Brain pericyte (primary cell): ENCODE results near the gene ZDHHC8.

ENCODE experiments used
- DNase-seq: peaks from one replicate; pipeline ENCODE4 v3.0.0-alpha.2; 2012; ENCODE audit warnings: low read depth, low spot score

ZDHHC8 gene

GRCh38 chr22:20113551-20114310 is 17.9 kb upstream of the ZDHHC8 start:
- no peak for DNase-seq

- DNase-seq: no peak
Measured at GRCh38 chr22:20114506-20115475, 16.8 kb upstream of the ZDHHC8 start.

- no peak for DNase-seq
Measured at GRCh38 chr22:20115691-20116375, 15.8 kb upstream of the ZDHHC8 start, which contains the start of gene RANBP1. Gene RANBP1 (plus strand): TSS chr22:20116104. CDS start chr22:20116185, 81 bp downstream.

- DNase-seq: no peak
Measured at GRCh38 chr22:20116376-20116950, 15.1 kb upstream of the ZDHHC8 start.

GRCh38 chr22:20116951-20117632 is 14.5 kb upstream of the ZDHHC8 start, which contains the start of gene TRMT2A:
Gene TRMT2A (minus strand): TSS chr22:20117226. CDS start chr22:20116906, 320 bp downstream.
- peak; percentile 96 for DNase-seq

DNA sequence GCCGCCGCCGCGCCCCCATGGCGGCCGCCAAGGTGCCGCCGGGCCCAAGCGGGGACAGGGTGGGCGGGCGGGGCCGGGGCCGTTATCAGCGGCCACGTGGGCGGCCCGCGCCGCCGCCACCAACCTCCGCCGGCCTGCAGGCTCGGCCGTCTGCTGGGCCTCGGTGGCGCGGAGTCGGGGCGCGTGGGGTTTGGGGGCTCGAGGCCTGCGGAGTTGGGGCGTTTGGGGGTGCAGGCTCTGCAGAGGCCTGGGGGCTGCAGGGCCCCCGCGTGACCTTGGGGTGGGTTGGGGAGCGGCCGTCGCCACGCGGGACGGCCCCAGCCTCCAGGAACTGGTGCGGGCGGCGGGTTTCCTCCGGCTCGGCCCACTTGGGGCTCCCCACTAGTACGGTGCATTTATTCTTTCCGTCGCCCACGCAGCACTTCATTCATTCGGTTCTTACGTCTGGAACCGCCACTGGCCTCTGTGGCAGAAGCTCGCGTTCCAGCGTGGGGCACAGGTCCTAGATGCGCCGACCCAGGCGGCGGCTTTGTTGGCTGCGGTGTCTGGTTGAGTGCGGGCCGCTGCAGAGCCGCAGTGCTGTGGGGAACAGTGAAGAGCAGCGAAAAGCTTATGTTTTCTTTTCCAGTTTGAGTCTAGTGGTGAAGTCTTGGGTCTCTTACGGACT is 13.8 kb upstream of the ZDHHC8 start:
- no peak for DNase-seq

DNA sequence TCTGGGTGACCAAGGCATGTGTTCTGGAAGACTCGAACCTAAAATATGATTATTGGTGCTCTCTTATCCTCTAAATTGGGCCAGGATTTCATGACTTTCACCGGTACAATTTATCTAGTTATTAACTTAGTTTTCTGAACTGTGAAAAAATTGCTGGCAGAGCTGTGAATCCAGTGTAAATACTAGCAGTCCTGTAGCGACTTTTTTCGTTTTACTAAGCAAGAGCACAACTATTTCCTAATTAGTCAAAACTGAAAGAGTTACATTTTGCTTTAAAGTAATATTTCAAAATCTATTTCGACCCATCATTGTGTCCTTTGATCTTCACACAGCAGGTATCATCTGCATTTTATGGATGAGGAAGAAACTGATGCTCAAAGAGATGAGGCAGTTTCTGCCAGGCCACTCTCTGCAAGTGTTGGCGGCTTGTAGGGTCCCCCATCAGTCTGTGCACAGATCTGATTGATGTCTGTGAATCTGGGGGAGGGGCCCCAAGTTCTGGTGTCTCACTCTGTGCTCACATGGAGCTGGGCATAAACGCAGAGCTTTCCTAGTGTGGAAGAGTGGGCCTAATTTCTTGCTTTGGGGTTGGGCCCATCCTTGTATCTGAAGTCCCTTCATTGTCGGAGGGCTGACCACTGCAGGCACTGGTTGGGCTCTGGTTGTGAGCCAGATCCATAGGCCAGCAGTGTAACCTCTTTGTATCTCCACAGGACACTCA is 13.1 kb upstream of the ZDHHC8 start:
- DNase-seq: no peak

DNA sequence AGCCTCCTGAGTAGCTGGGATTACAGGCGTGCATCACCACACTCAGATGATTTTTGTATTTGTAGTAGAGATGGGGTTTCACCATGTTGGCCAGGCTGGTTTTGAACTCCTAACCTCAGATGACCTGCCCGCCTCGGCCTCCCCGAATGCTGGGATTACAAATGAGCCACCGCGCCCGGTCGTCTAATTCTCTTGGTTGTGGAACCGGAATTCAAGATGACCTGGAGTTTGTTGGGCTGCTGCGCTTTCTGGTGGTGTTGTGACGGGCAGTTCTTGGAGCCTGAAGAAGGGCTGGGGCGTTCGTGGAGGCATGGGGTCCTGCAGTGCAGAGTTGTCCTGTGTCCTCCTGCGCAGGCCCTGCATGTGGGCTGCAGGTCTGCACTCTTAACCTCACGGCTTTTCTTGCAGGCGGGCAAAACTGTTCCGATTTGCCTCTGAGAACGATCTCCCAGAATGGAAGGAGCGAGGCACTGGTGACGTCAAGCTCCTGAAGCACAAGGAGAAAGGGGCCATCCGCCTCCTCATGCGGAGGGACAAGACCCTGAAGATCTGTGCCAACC is 9.7 kb upstream of the ZDHHC8 start:
- DNase-seq: no peak

GRCh38 chr22:20123366-20124082 is 8.1 kb upstream of the ZDHHC8 start:
- no peak for DNase-seq

- no peak for DNase-seq
Measured at GRCh38 chr22:20124083-20124787, 7.4 kb upstream of the ZDHHC8 start.

GRCh38 chr22:20125201-20126174 is 6.1 kb upstream of the ZDHHC8 start:
- DNase-seq: no peak

- DNase-seq: no peak
Measured at GRCh38 chr22:20126284-20127029, 5.1 kb upstream of the ZDHHC8 start.

GRCh38 chr22:20127318-20127868 is 4.2 kb upstream of the ZDHHC8 start:
- no peak for DNase-seq

DNA sequence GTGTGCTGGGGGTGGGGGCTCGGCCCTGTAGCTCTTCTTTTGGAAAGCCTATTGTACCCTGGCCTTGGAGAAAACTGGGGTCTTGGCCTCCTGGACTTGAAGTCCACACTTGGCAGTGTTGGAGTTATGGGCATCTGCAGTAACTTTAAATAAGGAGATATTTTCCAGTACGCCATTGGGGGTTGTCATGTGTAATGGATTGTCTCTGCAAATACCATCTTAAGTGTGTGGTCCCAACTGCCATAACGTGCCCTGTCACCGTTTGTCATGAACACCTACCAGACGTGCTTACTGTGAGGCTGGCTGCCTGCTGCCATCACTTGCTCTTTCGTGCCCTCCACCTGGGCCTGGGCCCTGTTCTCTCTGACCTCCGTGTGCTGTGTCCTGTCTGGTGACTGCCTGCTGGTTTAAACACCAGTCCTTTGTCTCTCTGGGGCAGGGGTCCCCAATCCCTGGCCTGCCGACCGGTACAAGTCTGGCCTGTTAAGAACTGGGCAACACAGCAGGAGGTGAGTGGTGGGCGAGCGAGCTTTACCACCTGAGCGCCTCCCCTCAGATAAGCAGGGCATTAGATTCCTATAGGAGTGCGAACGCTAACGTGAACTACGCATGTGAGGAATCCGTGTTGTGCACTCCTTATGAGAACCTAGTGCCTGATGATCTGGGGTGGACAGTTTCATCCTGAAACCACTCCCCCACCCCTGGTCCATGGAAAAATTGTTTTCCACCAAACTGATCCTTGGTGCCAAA is 3.6 kb upstream of the ZDHHC8 start:
- no peak for DNase-seq

- DNase-seq: no peak
Measured at GRCh38 chr22:20128619-20128901, 3.0 kb upstream of the ZDHHC8 start.
